HEK293 (cell line): ENCODE measurements around the gene KLHDC10.

Experiments used
- CTCF ChIA-PET: fragments of 350-600 bp; formaldehyde crosslinking; extraction: SDS; loops from one replicate; lab custom pipeline; 2021; ENCODE audit warnings: antibody characterized with exemption; lab: Yijun Ruan, JAX
- POLR2A ChIA-PET: fragments of 300-600 bp; formaldehyde crosslinking; extraction: SDS; loops from one replicate; lab custom pipeline; 2020; ENCODE audit warnings: antibody characterized with exemption, inconsistent platforms; lab: Yijun Ruan, JAX
- H3K27ac ChIP-seq: fragments of 200-500 bp; sonication (Bioruptor generic); 2 replicates; pipeline ENCODE4 v1.5.1; 2014; ENCODE audit warnings: low read depth, low read length, control low read depth, inconsistent platforms; ENCODE audit errors: extremely low read depth
- H3K36me3 ChIP-seq, 2 experiments: fragments of 200-500 bp in 1 of 2; sonication (Bioruptor generic) in 1 of 2; 1 replicate in 1 of 2; 2 replicates in 1 of 2; pipeline ENCODE4 v1.5.1; 2014 to 2017; ENCODE audit warnings: inconsistent platforms in 2 of 2, low read length in 2 of 2; ENCODE audit not compliant: control insufficient read depth in 2 of 2, insufficient read depth in 1 of 2
- H3K4me1 ChIP-seq: fragments of 200-500 bp; sonication (Bioruptor generic); 2 replicates; pipeline ENCODE4 v1.5.1; 2014; ENCODE audit warnings: mild to moderate bottlenecking, low read length, inconsistent platforms; ENCODE audit not compliant: control insufficient read depth, insufficient read depth
- H3K4me3 ChIP-seq: 2 replicates; pipeline ENCODE4 v1.5.1; 2011; ENCODE audit warnings: low read depth, mild to moderate bottlenecking, control low read depth, low read length, moderate library complexity
- H3K9me3 ChIP-seq: fragments of 200-500 bp; sonication (Bioruptor generic); 2 replicates; pipeline ENCODE4 v1.5.1; 2014; ENCODE audit warnings: low read depth, low read length, inconsistent platforms; ENCODE audit not compliant: control insufficient read depth, insufficient read depth
- AEBP2 ChIP-seq: fragments of 450-650 bp; formaldehyde crosslinking; IDR thresholded peaks from 2 replicates; pipeline ENCODE4 v1.5.1; 2016; ENCODE audit warnings: missing biosample characterization, missing genetic modification characterization, borderline replicate concordance
- GFI1B ChIP-seq: fragments of 450-650 bp; formaldehyde crosslinking; IDR thresholded peaks from 2 replicates; pipeline ENCODE4 v1.5.1; 2016; ENCODE audit warnings: missing biosample characterization, missing genetic modification characterization
- GLI2 ChIP-seq: fragments of 450-650 bp; formaldehyde crosslinking; IDR thresholded peaks from 2 replicates; pipeline ENCODE4; 2017; ENCODE audit warnings: missing biosample characterization, missing genetic modification characterization, low read depth, borderline replicate concordance
- HOXC10 ChIP-seq: sonication (generic); formaldehyde crosslinking; IDR thresholded peaks from 2 replicates; pipeline ENCODE4 v1.8.1; 2023; ENCODE audit warnings: mild to moderate bottlenecking, missing genetic modification reagents
- PATZ1 ChIP-seq: fragments of 450-650 bp; formaldehyde crosslinking; IDR thresholded peaks from 2 replicates; pipeline ENCODE4 v1.5.1; 2016; ENCODE audit warnings: missing biosample characterization, missing genetic modification characterization
- ZNF211 ChIP-seq: fragments of 450-650 bp; formaldehyde crosslinking; IDR thresholded peaks from 2 replicates; pipeline ENCODE4 v1.5.1; 2016; ENCODE audit warnings: low read depth, missing biosample characterization, missing genetic modification characterization
- ZNF214 ChIP-seq: fragments of 450-650 bp; formaldehyde crosslinking; IDR thresholded peaks from 2 replicates; pipeline ENCODE4 v1.5.1; 2017; ENCODE audit warnings: missing biosample characterization, mild to moderate bottlenecking, missing genetic modification characterization, borderline replicate concordance
- ZNF223 ChIP-seq: fragments of 450-650 bp; formaldehyde crosslinking; IDR thresholded peaks from 2 replicates; pipeline ENCODE4 v1.5.1; 2016; ENCODE audit warnings: missing biosample characterization, missing genetic modification characterization
- ZNF23 ChIP-seq: fragments of 450-650 bp; formaldehyde crosslinking; IDR thresholded peaks from 2 replicates; pipeline ENCODE4 v1.5.1; 2016; ENCODE audit warnings: missing biosample characterization, missing genetic modification characterization, borderline replicate concordance
- ZNF324 ChIP-seq: fragments of 450-650 bp; formaldehyde crosslinking; IDR thresholded peaks from 2 replicates; pipeline ENCODE4 v1.5.1; 2016; ENCODE audit warnings: missing biosample characterization, missing genetic modification characterization
- ZNF362 ChIP-seq: fragments of 450-650 bp; formaldehyde crosslinking; IDR thresholded peaks from 2 replicates; pipeline ENCODE4 v1.5.1; 2016; ENCODE audit warnings: missing biosample characterization, missing genetic modification characterization
- ZNF48 ChIP-seq: fragments of 450-650 bp; formaldehyde crosslinking; IDR thresholded peaks from 2 replicates; pipeline ENCODE4 v1.5.1; 2016; ENCODE audit warnings: missing biosample characterization, missing genetic modification characterization
- ZNF510 ChIP-seq: fragments of 450-650 bp; formaldehyde crosslinking; IDR thresholded peaks from 2 replicates; pipeline ENCODE4 v1.5.1; 2018; ENCODE audit warnings: mild to moderate bottlenecking, missing genetic modification characterization, missing biosample characterization; ENCODE audit not compliant: insufficient replicate concordance
- ZNF513 ChIP-seq: fragments of 450-650 bp; IDR thresholded peaks from 2 replicates; pipeline ENCODE4 v1.5.1; 2018; ENCODE audit warnings: missing biosample characterization, missing genetic modification characterization
- ZNF514 ChIP-seq: fragments of 450-650 bp; formaldehyde crosslinking; IDR thresholded peaks from 2 replicates; pipeline ENCODE4 v1.5.1; 2016; ENCODE audit warnings: missing biosample characterization, missing genetic modification characterization
- ZNF561 ChIP-seq: fragments of 450-650 bp; IDR thresholded peaks from 2 replicates; pipeline ENCODE4 v1.5.1; 2018; ENCODE audit warnings: missing biosample characterization, missing genetic modification characterization, borderline replicate concordance
- ZNF76 ChIP-seq: fragments of 450-650 bp; formaldehyde crosslinking; IDR thresholded peaks from 2 replicates; pipeline ENCODE4; 2016; ENCODE audit warnings: low read depth, missing biosample characterization, missing genetic modification characterization, borderline replicate concordance
- ZNF791 ChIP-seq: fragments of 450-650 bp; formaldehyde crosslinking; IDR thresholded peaks from 2 replicates; pipeline ENCODE4 v1.5.1; 2016; ENCODE audit warnings: missing biosample characterization, missing genetic modification characterization
- ZSCAN16 ChIP-seq: fragments of 450-650 bp; formaldehyde crosslinking; IDR thresholded peaks from 2 replicates; pipeline ENCODE4 v1.5.1; 2016; ENCODE audit warnings: missing biosample characterization, missing genetic modification characterization

KLHDC10 gene

GRCh38 chr7:130032698-130033097, 37.6 kb upstream of the KLHDC10 start:
- Histone ChIP-seq H3K4me3 (no peak overlapping the region), H3K4me1 (no peaks in the 10 kb centered on the region), H3K27ac (no peak overlapping the region), H3K9me3 (no peaks in the 10 kb centered on the region), H3K36me3 (peaks cover 40 to 49% of the 10 kb centered on the region in 2 experiments; a peak in 2 of 3 replicates)
- TF ChIP-seq ZNF76 (tag by site-specific recombination): no peak
- no peak for TF ChIP-seq ZSCAN16 (tag by site-specific recombination)
- no peak for TF ChIP-seq ZNF513 (tag by site-specific recombination)
- no peak for TF ChIP-seq ZNF48 (tag by site-specific recombination)
- no peak for TF ChIP-seq ZNF561 (tag by site-specific recombination)
- no peak for TF ChIP-seq ZNF510 (tag by site-specific recombination)
- no peak for TF ChIP-seq ZNF324 (tag by site-specific recombination)
- TF ChIP-seq ZNF223: no peak
- TF ChIP-seq ZNF791 (tag by site-specific recombination): no peak
- TF ChIP-seq GFI1B: no peak
- CTCF ChIA-PET: no interaction called here
- POLR2A ChIA-PET: no interaction called here

- CTCF ChIA-PET: interaction anchor here (0.7 kb wide), 1 partner anchor 311 kb away, joined by 3 read pairs; no protein-coding TSS in a partner anchor
- no peak for TF ChIP-seq GLI2 (tag by site-specific recombination)
- TF ChIP-seq AEBP2 (tag by site-specific recombination): no peak
- no peak for TF ChIP-seq ZNF214 (tag by site-specific recombination)
- TF ChIP-seq HOXC10: no peak
- no peak for TF ChIP-seq ZNF514 (tag by site-specific recombination)
- no peak for TF ChIP-seq PATZ1 (tag by site-specific recombination)
- TF ChIP-seq ZNF23 (tag by site-specific recombination): no peak
- TF ChIP-seq ZNF211 (tag by site-specific recombination): no peak
- no peak for TF ChIP-seq ZNF362 (tag by site-specific recombination)
- TF ChIP-seq, all 188 proteins: peak for 0
- Histone ChIP-seq H3K9me3 (no peaks in the 10 kb centered on the region), H3K4me1 (no peaks in the 10 kb centered on the region), H3K27ac (no peak overlapping the region), H3K36me3 (peaks cover 50 to 61% of the 10 kb centered on the region in 2 experiments), H3K4me3 (no peak overlapping the region)
- POLR2A ChIA-PET: interaction anchor here (1.2 kb wide), 1 partner anchor 86 kb away, joined by 6 read pairs; no protein-coding TSS in a partner anchor
These were observed 32.6 kb upstream of the KLHDC10 start for GRCh38 chr7:130037703-130038102.
